Cardiac fibroblast (primary cell): ENCODE measurements around the gene ZFHX2.

Experiments used
- DNase-seq, 2 donors: peaks; one replicate each; pipeline versions ENCODE4 v3.0.0 to v3.0.0-alpha.2; 2010; ENCODE audit warnings: low read depth in 2 of 2
- H3K4me3 ChIP-seq, 2 donors: replicated peaks in 1 of 2; 1 replicate in 1 of 2; 2 replicates in 1 of 2; pipeline ENCODE4 v1.5.1; 2011; ENCODE audit warnings: low read depth in 2 of 2, low read length in 2 of 2, mild to moderate bottlenecking in 2 of 2, moderate library complexity in 1 of 2
- TF ChIP-seq, protein P1 (sequence below): IDR thresholded peaks from one replicate; pipeline ENCODE4 v1.5.1; 2011; ENCODE audit warnings: low read depth, mild to moderate bottlenecking, low read length, inconsistent platforms

ZFHX2 gene

DNA sequence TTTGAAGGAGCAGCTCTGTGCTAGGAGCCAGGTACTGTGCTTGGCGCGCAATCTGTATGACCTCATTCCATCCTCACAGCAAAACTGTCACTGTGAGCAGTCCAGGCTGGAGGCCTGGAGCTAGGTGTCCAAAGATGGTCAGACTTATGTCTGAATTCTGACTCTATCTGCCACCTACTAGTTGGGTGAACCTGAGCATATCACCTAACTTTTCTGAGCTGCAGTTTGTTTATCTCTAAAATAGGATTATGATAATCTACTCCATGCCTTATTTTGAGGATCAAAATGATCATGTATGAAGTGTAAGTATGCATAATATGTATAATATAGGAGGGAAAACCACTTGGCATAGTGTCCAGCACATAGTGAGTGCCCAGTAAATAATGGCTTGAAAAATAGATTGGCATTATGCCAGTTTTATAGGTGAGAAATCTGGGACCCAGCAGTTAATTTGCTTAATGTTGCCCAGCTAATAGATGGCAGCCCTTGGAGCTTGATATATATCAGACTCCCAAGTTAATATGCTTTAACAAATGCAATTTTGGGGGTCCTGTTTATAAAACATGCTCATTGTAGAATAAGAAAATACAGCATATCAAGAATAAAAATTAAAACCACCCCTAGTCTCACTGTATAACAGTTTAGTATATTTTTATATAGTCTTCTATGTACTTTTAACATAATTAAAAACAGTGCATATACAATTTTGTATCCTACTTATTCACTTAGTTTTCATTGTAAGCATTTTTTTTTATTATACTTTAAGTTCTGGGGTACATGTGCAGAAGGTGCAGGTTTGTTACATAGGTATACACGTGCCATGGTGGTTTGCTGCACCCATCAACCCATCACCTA is 31.6 kb upstream of the ZFHX2 start:
- TF ChIP-seq, protein P1, sequence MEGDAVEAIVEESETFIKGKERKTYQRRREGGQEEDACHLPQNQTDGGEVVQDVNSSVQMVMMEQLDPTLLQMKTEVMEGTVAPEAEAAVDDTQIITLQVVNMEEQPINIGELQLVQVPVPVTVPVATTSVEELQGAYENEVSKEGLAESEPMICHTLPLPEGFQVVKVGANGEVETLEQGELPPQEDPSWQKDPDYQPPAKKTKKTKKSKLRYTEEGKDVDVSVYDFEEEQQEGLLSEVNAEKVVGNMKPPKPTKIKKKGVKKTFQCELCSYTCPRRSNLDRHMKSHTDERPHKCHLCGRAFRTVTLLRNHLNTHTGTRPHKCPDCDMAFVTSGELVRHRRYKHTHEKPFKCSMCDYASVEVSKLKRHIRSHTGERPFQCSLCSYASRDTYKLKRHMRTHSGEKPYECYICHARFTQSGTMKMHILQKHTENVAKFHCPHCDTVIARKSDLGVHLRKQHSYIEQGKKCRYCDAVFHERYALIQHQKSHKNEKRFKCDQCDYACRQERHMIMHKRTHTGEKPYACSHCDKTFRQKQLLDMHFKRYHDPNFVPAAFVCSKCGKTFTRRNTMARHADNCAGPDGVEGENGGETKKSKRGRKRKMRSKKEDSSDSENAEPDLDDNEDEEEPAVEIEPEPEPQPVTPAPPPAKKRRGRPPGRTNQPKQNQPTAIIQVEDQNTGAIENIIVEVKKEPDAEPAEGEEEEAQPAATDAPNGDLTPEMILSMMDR, result no peak
- no peak overlapping the region for H3K4me3 ChIP-seq
- no peak for DNase-seq

DNA sequence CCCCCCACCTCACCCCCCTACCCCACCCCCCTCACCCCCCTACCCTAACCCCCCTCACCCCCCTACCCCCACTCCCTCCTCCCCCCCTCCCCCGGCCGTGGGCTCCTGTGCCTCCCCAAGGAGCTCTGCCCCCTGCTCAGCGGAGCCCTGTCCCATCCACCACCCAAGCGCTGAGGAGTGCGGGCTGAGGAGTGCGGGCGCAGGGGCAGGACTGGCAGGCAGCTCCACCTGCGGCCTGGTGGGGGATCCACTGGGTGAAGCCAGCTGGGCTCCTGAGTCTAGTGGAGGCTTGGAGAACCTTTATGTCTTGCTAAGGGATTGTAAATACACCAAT is 29.4 kb upstream of the ZFHX2 start:
- no peak for DNase-seq
- H3K4me3 ChIP-seq, result no peak overlapping the region
- TF ChIP-seq, protein P1, result no peak

DNA sequence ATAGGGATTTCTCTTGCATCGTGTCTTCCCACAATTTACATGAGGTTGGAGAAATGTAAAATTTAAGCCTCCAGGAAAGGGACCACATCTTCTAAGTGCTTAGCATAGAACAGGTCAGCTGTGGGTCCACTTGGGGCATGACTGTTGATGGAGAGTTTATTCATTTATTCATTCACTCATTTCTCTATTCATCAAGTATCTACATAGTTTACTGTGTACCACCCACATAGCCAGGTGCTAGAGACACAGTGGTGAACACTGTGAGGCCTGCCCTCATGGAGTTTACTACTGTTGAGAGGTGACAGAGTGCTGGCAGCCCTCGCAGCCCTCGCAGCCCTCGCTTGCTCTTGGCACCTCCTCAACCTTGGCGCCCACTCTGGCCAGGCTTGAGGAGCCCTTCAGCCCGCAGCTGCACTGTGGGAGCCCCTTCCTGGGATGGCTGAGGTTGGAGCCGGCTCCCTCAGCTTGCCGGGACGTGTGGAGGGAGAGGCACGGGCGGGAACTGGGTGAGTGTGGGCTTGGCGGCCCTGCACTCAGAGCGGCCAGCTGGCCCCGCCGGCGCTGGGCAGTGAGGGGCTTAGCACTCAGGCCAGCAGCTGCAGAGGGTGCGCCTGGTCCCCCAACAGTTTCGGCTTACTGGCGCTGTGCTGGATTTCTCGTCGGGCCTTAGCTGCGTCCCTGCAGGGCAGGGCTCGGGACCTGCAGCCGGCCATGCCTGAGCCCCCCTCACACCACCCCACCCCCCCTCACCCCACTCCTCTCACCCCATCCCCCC is 28.8 kb upstream of the ZFHX2 start:
- DNase-seq, result no peak
- TF ChIP-seq, protein P1, result no peak

DNA sequence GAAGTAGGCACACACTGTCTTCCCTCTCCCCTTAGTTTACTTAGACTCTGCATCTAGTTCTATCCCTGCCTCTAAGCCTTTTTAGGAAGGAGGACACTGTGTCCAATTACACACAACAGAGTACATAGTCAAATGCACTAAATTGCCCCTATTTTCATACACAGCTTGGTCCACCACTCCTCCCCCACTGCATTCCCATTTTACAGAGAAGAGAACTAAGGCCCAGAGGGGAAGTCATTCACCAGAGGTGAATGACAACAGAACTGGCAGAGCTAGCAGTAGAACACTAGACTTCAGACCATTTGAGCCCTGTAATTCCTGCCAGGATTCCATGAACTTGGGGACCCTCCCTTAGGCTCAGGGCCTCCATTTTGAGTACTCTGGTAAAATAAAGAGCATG is 28.2 kb upstream of the ZFHX2 start:
- H3K4me3 ChIP-seq, result no peak overlapping the region
- DNase-seq, result no peak
- TF ChIP-seq, protein P1, result no peak

More for the DNA sequence above, 28.8 kb upstream of the ZFHX2 start:
- H3K4me3 ChIP-seq, result no peak overlapping the region

DNA sequence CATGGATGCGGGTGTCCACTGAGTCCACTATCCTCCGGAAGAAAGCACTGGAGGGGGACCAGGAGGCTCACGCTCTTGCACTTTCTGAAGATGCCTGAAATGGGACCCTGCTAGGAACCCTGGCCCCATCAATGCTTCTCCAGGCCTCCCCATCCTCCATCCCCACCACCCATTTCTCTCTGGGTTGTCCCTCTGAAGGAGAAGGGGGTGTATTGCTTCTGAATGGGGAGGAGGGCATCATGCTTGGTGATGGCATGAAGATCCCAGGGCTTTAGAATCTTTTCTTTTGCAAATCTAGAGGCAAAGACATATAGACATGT is 27.7 kb upstream of the ZFHX2 start:
- DNase-seq, result no peak
- no peak overlapping the region for H3K4me3 ChIP-seq
- TF ChIP-seq, protein P1, result no peak

DNA sequence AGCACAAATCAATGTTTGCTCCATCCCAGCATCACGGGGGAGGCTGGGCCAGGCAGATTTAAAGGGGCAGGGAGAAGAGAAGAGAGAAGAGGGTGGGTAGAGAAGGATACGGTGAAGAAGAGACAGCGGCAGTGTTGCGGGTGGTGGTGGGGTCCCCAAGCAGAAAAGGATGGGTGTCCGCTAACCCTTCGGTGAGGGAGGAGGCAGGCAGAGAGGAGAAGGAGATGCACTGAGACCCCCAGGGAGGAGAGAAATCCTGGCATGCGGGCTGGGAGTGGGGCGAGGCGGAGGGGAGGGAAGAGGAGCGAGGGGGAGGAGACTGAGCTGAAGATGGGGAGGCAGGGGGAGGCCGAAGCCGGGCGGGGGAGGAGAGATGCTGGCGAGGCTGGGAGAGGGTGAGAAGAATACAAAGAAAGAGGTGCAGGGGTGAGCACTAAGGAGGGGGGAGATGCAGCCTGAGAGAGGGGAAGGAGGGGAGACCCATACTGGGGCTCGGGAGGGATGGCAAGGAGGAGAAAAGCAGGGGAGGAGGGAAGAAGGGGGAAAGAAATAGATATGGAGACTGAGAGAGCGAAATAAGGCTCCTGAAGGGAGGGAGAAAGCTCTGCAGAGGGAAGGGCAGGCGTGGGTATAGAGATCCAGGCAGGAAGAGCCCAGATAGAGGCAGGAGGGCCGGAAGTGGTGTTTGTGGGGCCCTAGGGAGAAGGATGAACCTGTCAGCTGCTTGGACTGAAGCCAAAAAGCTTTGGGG is 27.2 kb upstream of the ZFHX2 start, which contains the start of gene JPH4:
Gene JPH4 (minus strand): TSS at position 231 of the 751 bp plus-strand sequence. CDS start 1,337 bp downstream, outside the sequence.
- DNase-seq, result no peak
- H3K4me3 ChIP-seq, result no peak within 1 kb of the TSS
- TF ChIP-seq, protein P1, result no peak
